ENCODE data around the gene SELENOO.
"Not testable (repeated sequence)": the region's sequence is repeated elsewhere in the genome, so short reads cannot be mapped to it uniquely, and the experiment has no call there.

Gene SELENOO, protein sequence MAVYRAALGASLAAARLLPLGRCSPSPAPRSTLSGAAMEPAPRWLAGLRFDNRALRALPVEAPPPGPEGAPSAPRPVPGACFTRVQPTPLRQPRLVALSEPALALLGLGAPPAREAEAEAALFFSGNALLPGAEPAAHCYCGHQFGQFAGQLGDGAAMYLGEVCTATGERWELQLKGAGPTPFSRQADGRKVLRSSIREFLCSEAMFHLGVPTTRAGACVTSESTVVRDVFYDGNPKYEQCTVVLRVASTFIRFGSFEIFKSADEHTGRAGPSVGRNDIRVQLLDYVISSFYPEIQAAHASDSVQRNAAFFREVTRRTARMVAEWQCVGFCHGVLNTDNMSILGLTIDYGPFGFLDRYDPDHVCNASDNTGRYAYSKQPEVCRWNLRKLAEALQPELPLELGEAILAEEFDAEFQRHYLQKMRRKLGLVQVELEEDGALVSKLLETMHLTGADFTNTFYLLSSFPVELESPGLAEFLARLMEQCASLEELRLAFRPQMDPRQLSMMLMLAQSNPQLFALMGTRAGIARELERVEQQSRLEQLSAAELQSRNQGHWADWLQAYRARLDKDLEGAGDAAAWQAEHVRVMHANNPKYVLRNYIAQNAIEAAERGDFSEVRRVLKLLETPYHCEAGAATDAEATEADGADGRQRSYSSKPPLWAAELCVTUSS

GRCh38 chr22:50200461-50201190 lies at the start of gene SELENOO:
SELENOO (plus strand) TSS chr22:50201011; CDS start chr22:50201037, 26 bp downstream.
- DNase-seq (ENCODE audit: low read depth in 2 of 2), result peak; percentile 84 to 89

- no peak for DNase-seq (ENCODE audit: low read depth in 2 of 2)
Observed at GRCh38 chr22:50151571-50152537, 49.0 kb upstream of the SELENOO start.

DNA sequence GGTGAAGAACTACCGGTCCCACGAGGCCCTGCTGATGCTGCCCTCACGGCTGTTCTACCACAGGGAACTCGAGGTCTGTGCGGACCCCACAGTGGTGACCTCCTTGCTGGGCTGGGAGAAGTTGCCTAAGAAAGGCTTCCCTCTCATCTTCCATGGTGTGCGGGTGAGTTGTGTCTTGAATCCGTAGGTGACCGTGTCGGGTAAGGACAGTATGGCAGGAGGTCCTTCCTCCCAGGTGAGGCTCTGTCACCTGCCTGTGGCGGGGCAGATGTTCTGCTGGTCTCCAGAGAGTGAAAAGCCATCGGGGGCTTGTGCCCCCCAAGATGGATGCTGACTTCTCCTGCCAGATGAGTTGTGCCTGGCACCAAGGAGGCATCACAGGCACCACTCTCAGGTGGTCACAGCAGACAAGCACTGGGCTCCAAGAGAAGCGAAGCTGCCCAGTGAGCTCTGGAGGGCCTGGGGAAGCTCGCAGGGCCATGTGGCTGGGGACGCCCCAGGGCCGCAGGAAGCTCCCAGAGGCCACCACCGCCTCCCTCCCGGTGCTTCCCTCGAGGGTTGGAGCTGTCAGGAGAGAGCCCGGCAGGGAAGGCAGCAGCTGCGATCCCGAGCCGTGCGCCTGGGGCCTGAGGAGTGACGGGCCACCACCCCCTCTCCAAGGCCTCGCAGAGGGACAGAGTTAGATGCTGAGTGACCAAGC lies 47.6 kb upstream of the SELENOO start:
- DNase-seq (ENCODE audit: low read depth in 2 of 2), result no peak

- no peak for DNase-seq (ENCODE audit: low read depth in 2 of 2)
Observed at GRCh38 chr22:50153756-50154140, 47.1 kb upstream of the SELENOO start.

DNA sequence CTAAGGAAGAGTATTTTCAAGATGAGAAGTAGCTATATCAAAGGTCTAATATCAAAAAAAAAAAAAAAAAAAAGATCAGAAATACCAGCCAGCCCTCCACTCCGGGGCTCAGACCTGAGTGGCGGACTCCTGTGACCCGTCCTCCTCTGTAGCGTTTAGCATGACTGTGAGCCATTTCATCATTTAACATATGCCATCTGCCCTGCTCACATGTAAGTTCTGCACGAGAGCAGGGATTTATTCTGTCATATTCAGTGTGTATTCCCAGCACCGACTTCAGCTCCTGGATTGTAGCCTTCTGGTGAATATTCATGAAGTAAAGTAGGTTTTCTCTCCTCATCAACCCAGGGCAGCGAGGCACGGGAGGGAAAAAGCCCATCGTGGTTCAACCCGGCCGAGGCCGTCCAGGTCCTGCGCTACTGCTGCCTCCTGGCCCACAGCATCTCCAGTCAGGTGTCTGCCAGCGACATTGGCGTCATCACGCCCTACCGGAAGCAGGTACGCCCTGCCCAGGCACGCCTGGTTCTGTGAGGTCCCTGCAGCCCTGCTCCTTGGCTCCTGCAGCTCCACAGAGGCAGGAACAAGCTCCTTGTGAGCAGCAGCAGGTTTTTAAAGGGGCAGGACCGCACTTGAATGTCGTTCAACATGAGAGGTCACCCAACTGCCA lies 43.0 kb upstream of the SELENOO start:
- no peak for DNase-seq (ENCODE audit: low read depth in 2 of 2)

DNA sequence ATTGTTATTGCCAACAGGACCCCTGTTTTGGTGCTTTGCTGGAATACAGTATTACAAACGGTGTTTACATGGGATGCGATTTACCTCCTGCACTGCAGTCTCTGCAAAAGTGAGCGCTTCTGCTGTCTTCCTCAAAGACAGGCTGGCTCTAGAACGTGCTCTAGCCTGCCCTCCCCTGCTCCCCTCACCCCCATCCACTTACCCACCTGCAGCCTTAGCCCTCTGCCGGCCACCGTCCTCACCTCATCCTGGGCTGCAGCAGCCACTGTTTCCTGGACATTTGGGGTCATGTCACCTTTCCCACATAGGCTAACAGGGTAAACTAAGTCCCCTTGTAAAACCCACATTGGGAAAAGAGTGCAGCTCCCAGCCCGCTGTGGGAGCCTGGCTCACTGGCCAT lies 39.9 kb upstream of the SELENOO start:
- no peak for DNase-seq (ENCODE audit: low read depth in 2 of 2)

DNA sequence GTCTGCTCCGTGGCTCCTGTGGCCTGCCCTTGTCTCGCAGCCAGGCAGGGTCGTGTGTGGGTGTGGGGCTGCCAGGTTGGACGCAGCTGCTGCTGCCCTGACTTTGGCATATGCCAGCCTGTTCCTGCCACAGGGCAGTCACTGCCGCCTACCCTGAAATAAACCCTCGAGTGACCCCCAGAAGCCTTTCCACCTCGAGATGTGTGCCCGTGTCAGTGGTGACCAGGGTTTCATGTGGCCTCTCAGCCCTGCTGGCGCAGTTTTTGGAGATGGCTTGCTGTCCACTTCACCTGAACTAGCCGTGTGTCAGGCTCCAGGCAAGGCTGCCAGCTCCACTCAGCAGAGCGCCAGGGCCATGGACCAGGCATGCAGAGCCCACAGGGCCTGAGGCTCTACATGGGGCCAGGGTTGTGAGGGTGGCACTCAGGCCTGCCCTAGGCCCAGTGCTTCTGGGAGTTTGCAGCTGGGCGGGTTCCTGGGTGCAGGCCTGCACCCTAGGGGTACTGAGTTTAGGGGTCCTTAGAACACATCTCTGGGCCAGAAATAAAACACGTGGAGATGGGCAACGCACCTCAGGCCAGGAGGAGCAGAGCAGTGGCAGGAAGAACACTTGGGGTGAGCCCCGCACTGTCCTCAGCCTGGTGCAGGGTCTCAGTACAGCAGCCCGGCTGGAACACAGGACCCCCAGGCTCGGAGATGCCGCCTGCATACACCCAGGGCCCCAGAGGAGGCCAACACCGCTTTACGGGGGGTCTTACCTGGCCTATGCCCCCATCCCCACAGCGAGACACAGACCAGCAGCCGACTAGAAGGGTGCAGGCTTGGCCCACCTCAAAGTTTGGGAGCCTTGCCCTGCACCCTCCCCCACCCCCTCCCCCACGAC lies 39.1 kb upstream of the SELENOO start:
- no peak for DNase-seq (ENCODE audit: low read depth in 2 of 2)

DNA sequence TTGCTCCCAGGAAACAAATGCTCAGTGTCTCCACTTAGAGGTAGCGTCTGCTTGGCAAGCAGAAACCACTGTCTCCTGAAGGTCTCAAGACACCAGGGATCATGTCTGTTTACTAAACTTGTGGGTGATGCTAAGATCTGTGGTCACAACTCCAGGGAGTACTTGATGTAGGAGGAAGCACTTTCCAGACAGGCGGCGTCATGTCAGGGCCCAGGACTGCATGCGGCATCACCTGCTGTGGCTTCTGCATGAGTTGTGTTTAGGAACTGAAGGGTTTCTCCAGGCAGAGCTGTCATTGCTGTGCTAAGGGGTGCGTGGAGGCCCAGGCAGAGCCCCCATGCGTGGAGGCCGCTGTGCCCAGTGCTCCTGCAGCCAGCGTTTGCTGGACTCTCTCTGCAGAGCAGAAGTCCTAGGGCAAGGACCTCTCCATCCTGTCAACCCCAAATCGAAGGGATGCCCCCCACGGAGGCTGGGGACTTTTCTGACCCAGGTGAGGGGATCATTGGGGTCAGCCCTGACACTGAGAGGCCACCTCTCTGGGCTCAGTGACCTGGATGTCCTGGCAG lies 38.3 kb upstream of the SELENOO start:
- DNase-seq (ENCODE audit: low read depth in 2 of 2), result no peak

- DNase-seq (ENCODE audit: low read depth in 2 of 2), result no peak
Observed at GRCh38 chr22:50165436-50166123, 35.2 kb upstream of the SELENOO start.

DNA sequence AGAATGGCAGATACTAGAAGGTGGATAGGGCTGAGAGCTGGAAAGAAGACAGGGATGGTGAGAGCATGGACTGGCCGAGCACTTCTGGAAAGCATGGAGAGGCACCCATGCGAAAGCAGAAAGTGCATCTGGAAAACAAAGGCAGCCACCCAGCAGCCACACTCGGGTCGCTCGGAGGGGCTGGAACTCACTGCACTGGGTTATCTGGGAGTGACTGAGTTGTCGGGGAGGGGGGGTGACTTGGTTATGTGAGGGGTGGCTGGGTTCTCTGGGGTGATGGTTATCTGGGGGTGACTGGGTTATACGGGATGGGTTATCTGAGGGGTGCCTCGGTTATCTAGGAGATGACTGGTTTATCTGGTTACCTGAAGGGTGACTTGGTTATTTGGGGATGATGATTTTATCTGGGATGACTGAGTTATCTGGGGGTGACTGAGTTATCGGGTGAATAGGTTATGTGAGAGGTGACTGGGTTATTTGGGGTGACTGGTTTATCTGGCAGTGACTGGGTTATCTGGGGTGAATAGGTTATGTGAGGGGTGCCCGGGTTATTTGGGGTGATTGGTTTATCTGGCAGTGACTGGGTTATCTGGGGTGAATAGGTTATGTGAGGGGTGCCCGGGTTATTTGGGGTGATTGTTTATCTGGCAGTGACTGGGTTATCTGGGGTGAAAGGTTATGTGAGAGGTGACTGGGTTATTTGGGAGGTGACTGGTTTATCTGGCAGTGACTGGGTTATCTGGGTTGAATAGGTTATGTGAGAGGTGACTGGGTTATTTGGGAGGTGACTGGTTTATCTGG lies 32.9 kb upstream of the SELENOO start:
- DNase-seq (ENCODE audit: low read depth in 2 of 2), result no peak

- DNase-seq (ENCODE audit: low read depth in 2 of 2), result not testable (repeated sequence)
Observed at GRCh38 chr22:50168490-50169180, 32.2 kb upstream of the SELENOO start.

GRCh38 chr22:50169181-50169759 lies 31.5 kb upstream of the SELENOO start:
- DNase-seq (ENCODE audit: low read depth in 2 of 2), result no peak

DNA sequence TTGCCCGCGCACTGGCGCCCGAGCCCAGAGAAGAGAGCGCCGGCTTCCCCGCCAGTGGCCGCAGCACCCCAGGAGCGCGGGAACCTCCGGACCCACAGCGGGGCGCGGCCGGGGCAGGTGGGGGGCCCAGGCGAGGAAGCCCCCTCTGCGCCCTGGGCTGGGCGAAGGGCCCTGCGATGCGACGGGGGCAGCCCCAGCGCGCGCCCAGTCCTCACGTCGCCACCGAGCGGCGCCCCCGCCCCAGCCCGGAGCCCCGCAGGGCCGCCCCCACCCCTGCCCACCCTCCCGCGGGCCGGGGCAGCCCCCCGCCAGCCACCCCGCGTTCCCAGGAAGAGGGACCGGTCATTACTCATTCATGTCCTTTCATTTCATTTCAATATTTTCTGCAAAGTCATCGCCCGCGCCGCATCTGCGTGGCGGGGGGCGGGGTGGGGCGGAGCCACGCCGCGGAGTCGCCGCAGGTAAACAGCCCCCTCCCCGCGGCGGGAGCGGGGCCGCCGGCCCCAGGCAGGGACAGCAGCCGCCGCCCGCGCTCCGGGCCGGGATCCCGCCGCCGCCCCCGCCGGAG lies 31.0 kb upstream of the SELENOO start:
- peak; percentile 29 to 47 for DNase-seq (ENCODE audit: low read depth in 2 of 2)

DNA sequence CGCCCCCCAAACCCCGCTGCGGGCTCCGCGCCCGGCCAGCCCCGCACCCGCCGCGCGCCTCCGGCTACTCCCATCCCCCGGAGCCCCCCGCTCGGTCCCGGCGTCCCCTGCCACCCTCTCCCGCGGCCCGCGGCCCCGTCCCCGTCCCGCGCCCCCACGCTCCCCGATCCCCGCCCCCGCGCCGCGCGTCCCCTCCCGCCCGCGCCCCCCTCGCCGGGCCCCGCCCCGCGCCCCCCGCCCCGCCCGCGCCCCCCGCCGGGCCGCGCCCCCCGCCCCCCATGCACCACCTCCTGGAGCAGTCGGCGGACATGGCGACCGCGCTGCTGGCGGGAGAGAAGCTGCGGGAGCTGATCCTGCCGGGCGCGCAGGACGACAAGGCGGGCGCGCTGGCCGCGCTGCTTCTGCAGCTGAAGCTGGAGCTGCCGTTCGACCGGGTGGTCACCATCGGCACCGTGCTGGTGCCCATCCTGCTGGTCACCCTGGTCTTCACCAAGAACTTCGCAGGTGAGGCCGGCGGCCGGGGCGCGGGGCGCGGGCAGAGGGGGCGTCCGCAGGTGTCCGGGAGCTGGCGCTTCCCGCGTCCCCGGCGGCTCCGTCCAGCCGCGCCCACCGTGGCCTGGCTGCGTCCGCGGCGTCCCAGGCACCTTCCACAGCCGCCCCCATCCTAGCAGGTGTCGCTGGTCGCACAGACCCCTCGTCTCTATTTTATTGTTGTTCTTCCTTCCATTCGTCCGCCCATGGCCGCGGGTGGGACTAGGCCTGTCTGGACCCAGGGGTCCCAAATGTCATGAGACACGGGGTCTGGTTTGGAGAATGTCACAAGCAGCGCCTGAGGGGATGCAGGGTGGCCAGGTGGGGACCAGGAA lies 30.1 kb upstream of the SELENOO start, which contains the start of gene PANX2:
PANX2 (plus strand) TSS at position 279 of the 866 bp plus-strand sequence; CDS start at position 279, 0 bp downstream.
- no peak for DNase-seq (ENCODE audit: low read depth in 2 of 2)

Data from stimulated activated CD4-positive, alpha-beta T cell treated with anti-CD3 and anti-CD28 coated beads, Interleukin-12 subunit alpha, Interleukin-12 subunit beta, amount 100 ng/mL, for 24 hours (primary cell).